Nephron (organoid): ENCODE data around the gene OR8U1.
"Not testable (repeated sequence)": the region's sequence is repeated elsewhere in the genome, so short reads cannot be mapped to it uniquely, and the experiment has no call there.

Experiments
- H3K27ac Mint-ChIP-seq, 3 experiments: 2 replicates each; pipeline ENCODE4 v1.8.0; 2020; ENCODE audit warnings: mixed read lengths in 3 of 3, mild to moderate bottlenecking in 2 of 3, moderate library complexity in 1 of 3
- H3K27me3 Mint-ChIP-seq: 2 replicates; pipeline ENCODE4 v1.8.0; 2021; ENCODE audit warnings: low read depth, mild to moderate bottlenecking, moderate library complexity, mixed read lengths
- H3K36me3 Mint-ChIP-seq: 2 replicates; pipeline ENCODE4 v1.8.0; 2020; ENCODE audit warnings: low read depth, mixed read lengths
- H3K4me1 Mint-ChIP-seq: 2 replicates; pipeline ENCODE4 v1.8.0; 2020; ENCODE audit warnings: mixed read lengths
- H3K4me3 Mint-ChIP-seq, 3 experiments: 2 replicates each; pipeline ENCODE4 v1.8.0; 2020; ENCODE audit warnings: mild to moderate bottlenecking in 3 of 3, mixed read lengths in 3 of 3, moderate library complexity in 2 of 3
- H3K9me3 Mint-ChIP-seq: 2 replicates; pipeline ENCODE4 v1.8.0; 2020; ENCODE audit warnings: mixed read lengths
- CTCF ChIP-seq, 3 experiments: fragments of 200-600 bp; sonication (generic); IDR thresholded peaks; one replicate each; pipeline ENCODE4 v1.5.0; 2021; ENCODE audit warnings: antibody characterized with exemption in 3 of 3; ENCODE audit not compliant: unreplicated experiment in 3 of 3

OR8U1 gene

GRCh38 chr11:56380120-56380519 is 4.7 kb downstream of the OR8U1 start:
- Mint-ChIP-seq H3K36me3 (no peaks in the 10 kb centered on the region), H3K27ac (no peak overlapping the region), H3K4me3 (no peak overlapping the region), H3K27me3 (no peaks in the 10 kb centered on the region), H3K4me1 (no peaks in the 10 kb centered on the region), H3K9me3 (no peaks in the 10 kb centered on the region)
- no peak for TF ChIP-seq CTCF (IDR thresholded peaks at IDR 0.05; ENCODE audit: unreplicated experiment in 3 of 3)

DNA sequence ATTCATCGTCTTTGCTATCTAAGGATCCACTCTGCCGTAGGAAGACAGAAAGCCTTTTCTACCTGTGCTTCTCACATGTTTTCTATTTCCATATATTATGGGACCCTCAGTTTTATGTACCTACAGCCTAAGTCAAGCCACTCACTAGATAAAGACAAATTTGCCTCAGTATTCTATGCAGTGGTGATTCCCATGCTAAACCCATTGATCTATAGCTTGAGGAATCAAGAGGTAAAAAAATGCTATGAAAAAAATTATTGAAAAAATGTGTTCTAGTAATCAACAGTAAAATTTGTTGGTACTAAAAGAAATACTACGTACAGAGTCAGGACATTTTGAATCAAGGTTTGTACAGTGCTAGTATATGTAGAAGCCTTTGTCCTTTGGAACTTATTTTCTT is 19.0 kb downstream of the OR8U1 start:
- no peaks in the 10 kb centered on the region for H3K27me3 Mint-ChIP-seq
- no peak for TF ChIP-seq CTCF (IDR thresholded peaks at IDR 0.05; ENCODE audit: unreplicated experiment in 3 of 3)
- H3K4me1 Mint-ChIP-seq: no peaks in the 10 kb centered on the region
- no peaks in the 10 kb centered on the region for H3K9me3 Mint-ChIP-seq
- H3K4me3 Mint-ChIP-seq: no peak overlapping the region
- H3K36me3 Mint-ChIP-seq: no peaks in the 10 kb centered on the region
- no peak overlapping the region for H3K27ac Mint-ChIP-seq

DNA sequence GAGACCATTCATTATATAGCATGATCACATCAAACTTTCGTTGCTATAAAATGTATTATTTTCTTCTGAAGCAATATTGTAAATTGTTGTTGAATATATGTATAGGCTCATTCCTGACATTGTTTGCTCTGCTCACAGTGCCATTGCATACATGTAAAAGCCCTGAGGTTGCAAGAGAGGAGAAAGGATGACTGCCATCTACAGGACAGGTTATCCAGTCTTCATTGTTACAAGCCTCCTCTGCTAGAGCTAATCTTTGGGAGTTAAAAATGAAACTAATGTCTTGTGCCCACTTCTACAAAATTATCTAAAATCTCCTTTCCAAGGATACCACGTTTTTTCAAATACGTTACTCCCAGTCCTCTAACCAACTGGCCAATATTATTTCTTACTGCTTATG is 20.6 kb downstream of the OR8U1 start:
- Mint-ChIP-seq H3K9me3 (no peaks in the 10 kb centered on the region), H3K27ac (no peak overlapping the region), H3K27me3 (peaks cover 4% of the 10 kb centered on the region), H3K4me3 (no peak overlapping the region), H3K36me3 (no peaks in the 10 kb centered on the region), H3K4me1 (no peaks in the 10 kb centered on the region)
- peak in 1 of 3 experiments; percentile 18 for TF ChIP-seq CTCF (IDR thresholded peaks at IDR 0.05; ENCODE audit: unreplicated experiment in 3 of 3)

DNA sequence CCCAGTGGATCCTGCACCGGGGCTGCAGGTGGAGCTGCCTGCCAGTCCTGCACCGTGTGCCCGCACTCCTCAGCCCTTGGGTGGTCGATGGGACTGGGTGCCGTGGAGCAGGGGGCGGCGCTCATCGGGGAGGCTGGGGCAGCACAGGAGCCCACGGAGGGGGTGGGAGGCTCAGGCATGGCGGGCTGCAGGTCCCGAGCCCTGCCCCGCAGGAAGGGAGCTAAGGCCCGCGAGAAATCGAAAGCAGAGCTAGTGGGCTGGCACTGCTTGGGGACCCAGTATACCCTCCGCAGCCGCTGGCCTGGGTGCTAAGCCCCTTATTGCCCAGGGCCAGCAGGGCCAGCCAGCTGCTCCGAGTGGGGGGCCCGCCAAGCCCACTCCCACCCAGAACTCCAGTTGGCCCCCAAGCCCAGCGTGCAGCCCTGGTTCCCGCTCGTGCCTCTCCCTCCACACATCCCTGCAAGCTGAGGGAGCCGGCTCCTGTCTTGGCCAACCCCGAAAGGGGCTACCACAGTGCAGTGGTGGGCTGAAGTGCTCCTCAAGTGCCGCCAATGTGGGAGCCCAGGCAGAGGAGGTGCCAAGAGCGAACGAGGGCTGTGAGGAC is 26.5 kb downstream of the OR8U1 start:
- H3K27ac Mint-ChIP-seq: not testable (repeated sequence)

DNA sequence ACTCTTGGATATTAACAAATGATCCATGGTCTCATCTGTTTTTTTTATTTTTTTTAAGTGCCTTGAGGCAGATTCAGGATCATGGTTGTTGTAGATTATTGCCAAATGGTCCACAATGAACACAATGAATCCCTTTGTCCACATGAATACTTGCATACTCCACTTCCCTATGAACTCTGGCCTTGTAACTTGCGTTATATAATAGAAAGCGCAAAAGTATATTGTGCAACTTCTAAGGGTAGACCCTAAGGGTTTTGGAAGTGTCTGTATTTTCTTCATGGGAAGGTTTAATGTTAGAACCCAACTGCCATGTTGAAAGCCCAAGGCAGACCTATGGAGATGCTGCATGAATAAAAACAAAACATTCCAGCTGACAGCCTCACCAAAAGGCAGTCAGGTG is 29.0 kb downstream of the OR8U1 start:
- H3K4me3 Mint-ChIP-seq: no peak overlapping the region
- TF ChIP-seq CTCF (IDR thresholded peaks at IDR 0.05; ENCODE audit: unreplicated experiment in 3 of 3): no peak
- H3K36me3 Mint-ChIP-seq: no peaks in the 10 kb centered on the region
- no peaks in the 10 kb centered on the region for H3K4me1 Mint-ChIP-seq
- peaks cover 4% of the 10 kb centered on the region for H3K27me3 Mint-ChIP-seq
- H3K27ac Mint-ChIP-seq: no peak overlapping the region
- no peaks in the 10 kb centered on the region for H3K9me3 Mint-ChIP-seq

More for the DNA sequence above, 26.5 kb downstream of the OR8U1 start:
- not testable (repeated sequence) for H3K4me1 Mint-ChIP-seq, H3K36me3 Mint-ChIP-seq, H3K27me3 Mint-ChIP-seq, H3K4me3 Mint-ChIP-seq, H3K9me3 Mint-ChIP-seq

- Mint-ChIP-seq H3K4me3 (no peak overlapping the region), H3K27ac (no peak overlapping the region), H3K4me1 (no peaks in the 10 kb centered on the region), H3K27me3 (no peaks in the 10 kb centered on the region), H3K9me3 (no peaks in the 10 kb centered on the region), H3K36me3 (no peaks in the 10 kb centered on the region)
- TF ChIP-seq CTCF (IDR thresholded peaks at IDR 0.05; ENCODE audit: unreplicated experiment in 3 of 3): no peak
Observed at GRCh38 chr11:56410801-56411200, 35.4 kb downstream of the OR8U1 start.
